Gastroesophageal sphincter (tissue), 3 donors: ENCODE results near the gene TREH.

ENCODE experiments used
- CTCF ChIP-seq, 4 experiments: fragments of 200-600 bp in 2 of 4; fragments of 450-650 bp in 2 of 4; sonication (generic) in 1 of 4; IDR thresholded peaks; one replicate each; pipeline ENCODE4 v1.5.1; 2017 to 2019; ENCODE audit warnings: antibody characterized with exemption in 4 of 4, mild to moderate bottlenecking in 2 of 4, moderate library complexity in 2 of 4
- EP300 ChIP-seq: sonication (generic); formaldehyde crosslinking; IDR thresholded peaks from one replicate; pipeline ENCODE4 v1.6.1; 2017; ENCODE audit warnings: antibody characterized with exemption, mild to moderate bottlenecking

GRCh38 chr11:118643142-118643994, 36.1 kb downstream of the TREH start:
- no peak for TF ChIP-seq CTCF (IDR thresholded peaks at IDR 0.05)
- TF ChIP-seq EP300: no peak
